OCI-M1 (cell line): ENCODE measurements around the gene CIAO2B.

Source experiments
- DNase-seq: peaks from one replicate; lab custom pipeline; 2025; lab: John Stamatoyannopoulos, UW

The CIAO2B gene

DNA sequence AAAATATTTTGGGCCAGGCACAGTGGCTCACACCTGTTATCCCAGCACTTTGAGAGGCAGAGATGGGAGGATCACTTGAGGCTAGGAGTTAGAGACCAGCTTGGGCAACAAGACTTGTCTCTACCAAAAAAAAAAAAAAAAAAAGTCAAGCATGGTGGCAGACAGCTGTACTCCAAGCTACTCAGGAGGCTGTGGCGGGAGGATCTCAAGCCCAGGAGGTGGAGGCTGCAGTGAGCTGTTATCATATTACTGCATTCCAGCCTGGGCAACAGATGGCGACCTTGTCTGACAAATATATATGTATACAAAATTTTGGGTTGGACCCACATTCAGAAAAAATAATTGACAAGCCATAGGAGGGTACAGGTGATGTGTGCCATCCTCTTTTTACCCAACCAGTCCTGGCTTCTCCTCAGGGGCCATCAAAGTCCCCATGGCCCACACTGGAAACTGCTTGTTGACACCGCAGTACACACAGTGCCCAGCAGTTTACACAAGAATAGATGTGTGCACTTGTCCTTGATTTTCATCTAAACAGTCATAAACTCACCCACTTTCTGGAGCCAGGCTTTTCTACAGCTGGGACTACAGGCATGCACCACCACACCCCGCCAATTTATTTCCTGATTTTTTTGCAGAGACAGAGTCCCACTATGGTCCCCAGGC, 2.8 kb upstream of the CIAO2B start:
- peak; percentile 16 for DNase-seq

GRCh38 chr16:66936462-66936861, 2.3 kb upstream of the CIAO2B start:
- no peak for DNase-seq

GRCh38 chr16:66935314-66936011, 1.3 kb upstream of the CIAO2B start, which contains the start of gene CES2:
Gene CES2 (plus strand): TSS chr16:66935516. CDS start chr16:66935636, 120 bp downstream.
- DNase-seq = no peak

GRCh38 chr16:66934839-66935313, 674 bp upstream of the CIAO2B start:
- peak; percentile 21 for DNase-seq

DNA sequence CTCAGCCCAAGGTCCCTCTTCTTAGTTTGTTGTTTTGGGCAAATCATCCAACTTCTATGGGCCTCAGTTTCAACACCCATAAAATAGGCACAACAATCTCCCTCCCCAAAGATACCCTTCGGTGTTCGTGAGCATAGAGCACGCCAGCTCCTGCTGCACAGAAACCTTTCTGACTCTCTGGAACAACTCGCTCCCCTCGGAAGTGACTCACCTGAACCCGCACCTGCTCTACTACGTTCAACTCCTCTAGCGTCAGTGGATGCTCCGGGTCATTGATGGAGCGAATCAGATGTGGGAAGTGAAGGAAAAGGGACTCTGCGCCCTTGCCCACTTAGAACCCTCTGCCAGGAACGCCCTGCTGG, 445 bp downstream of the CIAO2B start:
- DNase-seq = no peak

GRCh38 chr16:66932076-66932475, 2.1 kb downstream of the CIAO2B start:
- no peak for DNase-seq

GRCh38 chr16:66931665-66932064, 2.5 kb downstream of the CIAO2B start:
- DNase-seq = peak; percentile 34

DNA sequence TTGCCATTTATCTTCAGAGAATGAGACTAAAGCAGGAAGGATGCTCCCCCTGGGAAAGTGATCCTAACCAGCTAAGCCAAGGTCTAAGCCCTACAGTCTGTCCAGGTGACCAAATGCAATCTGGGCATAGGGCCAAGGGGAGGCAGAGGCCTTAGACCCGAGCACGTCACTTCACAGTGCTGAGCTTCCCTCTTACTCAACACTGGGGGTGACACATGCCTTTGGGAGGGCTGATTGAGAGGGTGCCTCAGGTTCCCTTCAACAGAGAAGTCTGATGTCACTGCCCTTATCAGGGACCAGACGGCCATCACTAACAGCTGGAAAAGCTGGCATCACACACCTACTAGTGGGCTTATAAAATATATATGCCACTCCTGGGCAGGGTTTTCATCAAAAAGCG, 4.0 kb downstream of the CIAO2B start:
- peak; percentile 37 for DNase-seq

DNA sequence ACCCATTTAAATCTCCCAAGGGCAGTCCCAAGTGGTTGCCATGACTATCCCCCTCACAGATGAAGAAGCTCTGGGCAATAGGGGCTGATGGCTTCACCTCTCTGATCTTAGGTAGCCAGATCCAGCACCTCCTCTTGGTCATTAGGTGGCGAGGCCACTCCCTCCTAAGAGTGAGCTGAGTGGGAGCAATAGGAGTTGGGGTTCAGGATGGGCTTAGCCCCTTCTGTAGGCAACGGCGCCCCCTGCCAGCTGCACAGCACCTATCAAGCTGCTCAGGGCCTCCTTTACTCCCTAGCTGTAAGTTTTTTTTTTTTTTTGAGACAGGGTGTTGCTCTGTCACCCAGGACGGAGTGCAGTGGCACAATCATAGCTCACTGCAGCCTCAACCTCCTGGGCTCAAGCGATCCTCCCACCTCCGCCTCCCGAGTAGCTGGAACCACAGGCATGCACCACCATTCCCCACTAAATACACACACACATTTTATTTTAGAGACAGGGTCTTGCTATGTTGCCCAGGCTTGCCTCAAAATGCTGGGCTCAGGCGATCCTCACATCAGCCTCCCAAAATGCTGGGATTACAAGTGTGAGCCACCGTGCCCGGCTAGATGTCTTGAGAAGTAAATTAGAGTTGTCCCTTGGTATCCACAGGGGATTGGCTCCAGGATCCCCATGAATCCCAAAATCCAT, 5.4 kb downstream of the CIAO2B start:
- peak; percentile 46 for DNase-seq

DNA sequence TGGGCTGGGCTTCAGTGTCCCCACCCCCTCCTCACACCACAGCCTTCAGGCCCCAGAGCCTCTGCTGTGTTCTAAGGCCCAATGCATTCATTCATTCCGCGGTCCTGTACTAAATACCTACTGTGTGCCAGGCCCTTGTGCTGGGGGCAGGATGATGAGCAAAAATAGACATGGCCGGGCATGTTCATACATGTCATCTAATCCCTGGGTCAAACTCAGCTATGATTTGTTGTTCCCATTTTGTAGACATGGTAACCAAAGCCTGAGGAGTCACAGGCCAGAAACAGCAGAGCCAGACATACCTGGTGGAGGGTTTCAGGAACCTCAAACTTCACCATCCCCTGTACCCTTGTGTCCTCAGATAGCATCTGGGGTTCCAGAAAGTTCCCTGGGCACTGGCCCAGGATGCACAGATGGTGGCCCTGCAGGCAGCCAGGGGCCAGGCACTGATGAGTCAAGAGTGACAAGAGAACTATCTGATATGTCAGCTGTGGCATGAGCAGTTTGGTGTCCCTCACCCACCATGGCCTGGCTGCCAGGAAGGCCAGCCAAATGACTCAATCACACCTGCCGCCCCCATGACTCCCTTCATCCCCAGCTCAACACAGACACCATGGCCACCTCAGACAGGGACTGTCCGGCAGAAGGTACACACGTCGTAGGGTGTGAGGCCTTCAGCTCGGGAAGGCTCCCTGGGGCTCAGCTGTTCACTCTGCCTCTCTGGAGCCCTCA, 6.1 kb downstream of the CIAO2B start:
- DNase-seq = no peak

GRCh38 chr16:66926961-66927436, 7.2 kb downstream of the CIAO2B start:
- DNase-seq = peak; percentile 54

DNA sequence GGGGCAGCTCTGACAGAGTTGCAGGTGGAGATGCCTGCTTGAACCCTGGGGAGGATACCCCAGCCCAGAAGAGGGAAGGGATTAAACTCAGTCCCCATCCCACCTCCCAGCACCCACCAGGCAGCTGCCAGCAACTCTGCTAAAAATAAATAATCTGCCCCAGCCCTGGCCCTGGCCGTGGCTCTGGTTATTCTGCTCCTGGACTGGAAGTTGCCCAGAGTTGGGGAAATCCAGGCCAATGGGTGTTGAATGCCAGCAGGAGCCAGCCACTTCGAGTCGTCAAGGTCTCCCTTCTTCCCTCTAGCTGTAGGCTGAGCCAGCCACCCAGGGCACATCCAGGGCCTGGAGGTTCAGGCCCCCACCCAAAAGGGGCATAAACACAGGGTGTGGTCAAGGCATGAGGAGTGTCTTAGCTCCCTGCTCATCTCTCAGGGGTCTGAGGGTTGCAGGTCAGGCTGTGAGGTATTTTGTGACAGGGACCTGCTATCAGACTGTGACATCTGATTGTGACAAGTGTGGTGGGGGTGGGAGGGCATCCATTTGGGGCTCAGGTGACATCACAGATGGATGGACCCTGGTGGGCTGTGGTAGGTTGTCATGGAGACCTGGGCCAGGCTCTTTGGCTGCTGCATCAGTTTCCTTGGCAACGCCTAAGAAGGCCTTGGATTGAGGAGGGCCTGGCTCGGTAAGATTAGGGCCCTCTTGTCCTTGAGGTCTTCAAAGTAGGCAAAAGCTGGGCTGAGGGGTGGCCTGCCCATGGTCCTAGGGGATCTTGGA, 7.8 kb downstream of the CIAO2B start:
- no peak for DNase-seq

GRCh38 chr16:66925322-66925840, 8.8 kb downstream of the CIAO2B start, which contains the start of gene RRAD:
Gene RRAD (minus strand): TSS chr16:66925535. CDS start chr16:66925179, 356 bp downstream.
- DNase-seq = no peak

DNA sequence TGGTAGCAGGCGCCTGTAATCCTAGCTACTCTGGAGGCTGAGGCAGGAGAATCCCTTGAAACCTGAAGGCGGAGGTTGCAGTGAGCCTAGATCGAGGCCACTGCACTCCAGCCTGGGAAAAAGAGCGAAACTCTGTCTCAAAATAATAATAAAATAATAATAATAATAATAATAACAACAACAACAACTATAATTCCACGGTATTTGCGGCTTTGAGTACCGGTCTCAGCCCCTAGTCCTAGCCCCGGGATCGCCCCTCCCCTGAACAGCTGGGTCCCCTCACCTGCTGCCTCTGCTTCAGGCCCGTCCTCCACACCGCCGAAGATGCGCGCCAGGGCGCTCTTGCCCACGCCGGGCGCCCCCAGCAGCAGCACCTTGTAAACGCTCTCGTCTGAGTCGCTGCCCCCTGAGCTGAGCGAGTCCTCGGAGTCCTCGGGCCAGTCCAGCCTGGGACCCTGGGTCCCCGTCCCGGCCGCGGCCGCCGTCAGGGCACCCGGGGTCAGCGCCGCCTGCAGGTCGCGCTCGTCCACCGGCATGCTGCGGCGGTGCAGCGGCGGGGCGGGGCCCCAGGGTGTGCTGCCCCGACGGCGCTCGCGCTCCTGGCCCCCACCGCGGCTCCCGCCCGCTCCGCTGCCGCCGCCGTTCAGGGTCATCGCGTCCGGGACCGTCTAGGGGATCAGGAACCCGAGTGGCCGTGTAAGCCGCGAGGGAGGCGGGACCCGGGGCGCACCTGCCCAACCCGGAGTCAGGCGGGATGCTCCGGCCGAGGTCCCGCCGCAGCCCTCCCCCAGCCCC, 9.5 kb downstream of the CIAO2B start:
- no peak for DNase-seq

- DNase-seq = no peak
These were observed 10.3 kb downstream of the CIAO2B start for GRCh38 chr16:66923866-66924265.

GRCh38 chr16:66923247-66923731, 10.9 kb downstream of the CIAO2B start:
- no peak for DNase-seq

DNA sequence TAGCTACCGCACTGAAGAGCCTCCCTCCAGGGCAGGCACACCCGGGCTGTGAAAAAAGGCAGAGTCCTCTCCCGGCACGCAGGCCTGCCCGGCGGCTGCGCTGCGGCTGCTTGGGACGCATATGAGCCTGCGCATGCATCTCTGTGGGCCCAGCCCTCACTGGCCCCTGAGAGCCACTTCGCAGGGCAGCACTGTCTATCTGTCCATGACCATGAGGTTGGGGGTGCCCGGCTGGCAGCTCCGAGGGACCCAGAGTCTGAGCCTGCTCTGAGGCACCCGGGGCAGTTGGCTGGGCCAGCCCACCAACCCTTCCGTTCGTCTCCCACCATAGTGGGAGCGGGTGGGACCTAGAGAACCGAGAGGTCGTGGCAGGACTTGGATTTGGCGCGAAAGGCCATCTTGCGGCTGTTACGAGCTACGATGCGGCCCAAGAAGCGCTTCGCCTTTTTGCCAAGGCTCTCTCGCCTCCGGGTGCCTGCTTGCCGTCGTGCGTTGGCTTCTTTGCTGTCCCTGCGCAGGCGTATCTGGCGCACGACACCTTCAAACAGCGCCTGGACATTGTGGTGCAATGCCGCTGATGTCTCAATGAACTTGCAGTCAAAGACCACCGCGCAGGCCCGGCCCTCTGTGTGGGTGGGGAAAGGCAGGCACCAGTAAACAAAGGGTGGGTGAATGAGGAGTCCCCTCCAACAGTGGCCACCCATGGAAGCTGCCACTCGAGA, 12.3 kb downstream of the CIAO2B start:
- no peak for DNase-seq

- no peak for DNase-seq
These were observed 13.1 kb downstream of the CIAO2B start for GRCh38 chr16:66920924-66921680.

GRCh38 chr16:66920299-66920590, 14.0 kb downstream of the CIAO2B start:
- no peak for DNase-seq
